ENCODE results near the gene TH. TPM values are rescaled to one million over a fixed set of nuclear protein-coding genes. Genes with fewer than 3 reads are reported as not detected.

The TH gene
- polyA plus RNA-seq, 1 of the 3 experiments (the other 2 are of a cell fraction): not detected

DNA sequence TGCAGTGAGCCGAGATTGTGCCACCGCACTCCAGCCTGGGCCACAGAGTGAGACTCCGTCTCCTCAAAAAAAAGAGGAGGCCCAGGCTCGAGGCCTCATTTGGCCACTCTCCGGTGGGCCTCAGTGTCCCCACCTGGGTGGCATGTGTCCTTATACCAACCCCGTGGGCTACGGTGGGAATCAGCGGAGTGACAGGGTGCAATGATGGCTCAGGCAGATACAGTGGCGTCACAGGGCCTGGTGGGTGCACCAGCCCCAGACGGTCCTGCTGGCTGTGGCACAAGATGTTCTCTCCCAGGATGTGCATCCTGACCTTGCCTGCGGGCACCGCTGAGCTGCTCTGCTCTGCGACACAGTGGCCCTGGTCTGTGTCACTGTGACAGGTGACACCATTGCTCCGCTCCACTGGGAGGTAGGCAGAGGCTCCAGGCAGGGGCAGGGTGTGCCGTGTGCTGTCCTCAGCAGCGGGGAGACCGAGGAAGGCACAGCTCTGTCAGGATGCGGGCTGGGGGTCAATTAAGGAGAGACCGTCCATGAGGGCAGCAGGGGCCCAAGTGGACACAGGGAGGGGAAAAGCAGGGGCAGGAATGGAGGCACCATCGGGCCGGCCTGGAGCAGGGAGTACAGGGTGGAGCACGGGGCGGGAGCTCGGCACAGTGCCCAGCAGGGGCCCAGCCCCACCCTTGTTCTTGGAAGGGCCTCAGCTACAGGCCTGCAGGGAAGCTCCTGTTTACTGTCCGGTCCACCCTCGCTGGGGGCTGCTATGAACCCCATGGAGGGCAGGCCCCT, 21.7 kb upstream of the TH start:
- DNase-seq: peak; percentile 87
- H3F3A ChIP-seq (replicated peaks; ENCODE audit: insufficient read depth): no peaks in the 10 kb centered on the region
- H3K27me3 ChIP-seq (ENCODE audit: insufficient read depth): no peaks in the 10 kb centered on the region
- no peaks in the 10 kb centered on the region for H3K36me3 ChIP-seq (replicated peaks in 1 of 2; ENCODE audit: control insufficient read depth in 1 of 2, insufficient read depth in 2 of 2, low read length in 1 of 2)
- H3K27ac ChIP-seq (ENCODE audit: low read depth in 2 of 2, low read length in 1 of 2): peak overlapping the region in 1 of 2 experiments; percentile 95; a peak in 3 of 4 replicates
- WGBS (ENCODE audit: low lambda C conversion rate): 23% methylated on average over 17 of the region's 26 CpGs
- no peak overlapping the region for H3K4me2 ChIP-seq
- ChIA-PET POLR2A (interaction anchor here (0.7 to 2.7 kb wide), 12 partner anchors 7 to 541 kb away, joined by 3 to 17 read pairs (median 5); partner anchors contain the start of genes MRPL23 and TSSC4), CTCF (interaction anchor here (0.6 to 5.7 kb wide), 27 partner anchors 7 to 694 kb away, joined by 3 to 138 read pairs (median 6); partner anchors contain the start of genes C11orf21, CD81, TH and TSPAN32)
- no peaks in the 10 kb centered on the region for H4K20me1 ChIP-seq (ENCODE audit: insufficient read depth)
- no peaks in the 10 kb centered on the region for H3K9me3 ChIP-seq
- no peaks in the 10 kb centered on the region for H3K9me2 ChIP-seq
- peaks cover 0 to 51% of the 10 kb centered on the region in 2 experiments; a peak in 1 of 4 replicates for H3K4me1 ChIP-seq (ENCODE audit: control insufficient read depth in 1 of 2, insufficient read depth in 2 of 2, low read depth in 1 of 2, low read length in 1 of 2)
- no peaks in the 10 kb centered on the region for H3K79me2 ChIP-seq (ENCODE audit: insufficient read depth)
- H2AFZ ChIP-seq (ENCODE audit: low read depth): no peak overlapping the region
- no peak overlapping the region; a peak in 1 of 4 replicates for H3K4me3 ChIP-seq (ENCODE audit: low read depth in 2 of 2, low read length in 1 of 2)
- H3K9ac ChIP-seq: no peak overlapping the region
- TF ChIP-seq, protein P1, sequence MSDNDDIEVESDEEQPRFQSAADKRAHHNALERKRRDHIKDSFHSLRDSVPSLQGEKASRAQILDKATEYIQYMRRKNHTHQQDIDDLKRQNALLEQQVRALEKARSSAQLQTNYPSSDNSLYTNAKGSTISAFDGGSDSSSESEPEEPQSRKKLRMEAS (IDR thresholded peaks at IDR 0.05; ENCODE audit: low read depth): no peak
- no peak for TF ChIP-seq RXRA (IDR thresholded peaks at IDR 0.05; ENCODE audit: borderline replicate concordance, low read depth)
- TF ChIP-seq, protein P2, sequence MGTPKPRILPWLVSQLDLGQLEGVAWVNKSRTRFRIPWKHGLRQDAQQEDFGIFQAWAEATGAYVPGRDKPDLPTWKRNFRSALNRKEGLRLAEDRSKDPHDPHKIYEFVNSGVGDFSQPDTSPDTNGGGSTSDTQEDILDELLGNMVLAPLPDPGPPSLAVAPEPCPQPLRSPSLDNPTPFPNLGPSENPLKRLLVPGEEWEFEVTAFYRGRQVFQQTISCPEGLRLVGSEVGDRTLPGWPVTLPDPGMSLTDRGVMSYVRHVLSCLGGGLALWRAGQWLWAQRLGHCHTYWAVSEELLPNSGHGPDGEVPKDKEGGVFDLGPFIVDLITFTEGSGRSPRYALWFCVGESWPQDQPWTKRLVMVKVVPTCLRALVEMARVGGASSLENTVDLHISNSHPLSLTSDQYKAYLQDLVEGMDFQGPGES (IDR thresholded peaks at IDR 0.05; ENCODE audit: low read depth, low read length): no peak
- TF ChIP-seq ELF1 (IDR thresholded peaks at IDR 0.05): no peak
- no peak for TF ChIP-seq RFX5 (IDR thresholded peaks at IDR 0.05; ENCODE audit: low read length)
- TF ChIP-seq RAD21 (IDR thresholded peaks at IDR 0.05; ENCODE audit: low read length): no peak
- no peak for TF ChIP-seq GABPA (IDR thresholded peaks at IDR 0.05; ENCODE audit: low read depth)
- TF ChIP-seq SMC3 (IDR thresholded peaks at IDR 0.05; ENCODE audit: low read depth, low read length): peak; percentile 8; the same call in 1 of the 2 replicates
- TF ChIP-seq RCOR1 (IDR thresholded peaks at IDR 0.05; ENCODE audit: low read length): peak; percentile 93; the same call in 1 of the 2 replicates
- TF ChIP-seq NRF1 (IDR thresholded peaks at IDR 0.05; ENCODE audit: low read depth, low read length): no peak
- TF ChIP-seq, protein P3, sequence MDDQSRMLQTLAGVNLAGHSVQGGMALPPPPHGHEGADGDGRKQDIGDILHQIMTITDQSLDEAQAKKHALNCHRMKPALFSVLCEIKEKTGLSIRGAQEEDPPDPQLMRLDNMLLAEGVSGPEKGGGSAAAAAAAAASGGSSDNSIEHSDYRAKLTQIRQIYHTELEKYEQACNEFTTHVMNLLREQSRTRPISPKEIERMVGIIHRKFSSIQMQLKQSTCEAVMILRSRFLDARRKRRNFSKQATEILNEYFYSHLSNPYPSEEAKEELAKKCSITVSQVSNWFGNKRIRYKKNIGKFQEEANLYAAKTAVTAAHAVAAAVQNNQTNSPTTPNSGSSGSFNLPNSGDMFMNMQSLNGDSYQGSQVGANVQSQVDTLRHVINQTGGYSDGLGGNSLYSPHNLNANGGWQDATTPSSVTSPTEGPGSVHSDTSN (IDR thresholded peaks at IDR 0.05): peak; percentile 33; the same call in 1 of the 2 replicates
- TF ChIP-seq, protein P4, sequence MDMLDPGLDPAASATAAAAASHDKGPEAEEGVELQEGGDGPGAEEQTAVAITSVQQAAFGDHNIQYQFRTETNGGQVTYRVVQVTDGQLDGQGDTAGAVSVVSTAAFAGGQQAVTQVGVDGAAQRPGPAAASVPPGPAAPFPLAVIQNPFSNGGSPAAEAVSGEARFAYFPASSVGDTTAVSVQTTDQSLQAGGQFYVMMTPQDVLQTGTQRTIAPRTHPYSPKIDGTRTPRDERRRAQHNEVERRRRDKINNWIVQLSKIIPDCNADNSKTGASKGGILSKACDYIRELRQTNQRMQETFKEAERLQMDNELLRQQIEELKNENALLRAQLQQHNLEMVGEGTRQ (IDR thresholded peaks at IDR 0.05; ENCODE audit: borderline replicate concordance, low read depth, low read length): no peak
- TF ChIP-seq YY1 (IDR thresholded peaks at IDR 0.05; ENCODE audit: low read depth): no peak
- no peak for TF ChIP-seq FOXM1 (IDR thresholded peaks at IDR 0.05; ENCODE audit: low read depth)
- peak; percentile 90 for TF ChIP-seq CHD2 (IDR thresholded peaks at IDR 0.05; ENCODE audit: low read length, partially characterized antibody)
- TF ChIP-seq EZH2phosphoT487 (IDR thresholded peaks at IDR 0.05; ENCODE audit: borderline replicate concordance, low read depth): no peak
- TF ChIP-seq JUND (IDR thresholded peaks at IDR 0.05): no peak
- TF ChIP-seq, protein P5, sequence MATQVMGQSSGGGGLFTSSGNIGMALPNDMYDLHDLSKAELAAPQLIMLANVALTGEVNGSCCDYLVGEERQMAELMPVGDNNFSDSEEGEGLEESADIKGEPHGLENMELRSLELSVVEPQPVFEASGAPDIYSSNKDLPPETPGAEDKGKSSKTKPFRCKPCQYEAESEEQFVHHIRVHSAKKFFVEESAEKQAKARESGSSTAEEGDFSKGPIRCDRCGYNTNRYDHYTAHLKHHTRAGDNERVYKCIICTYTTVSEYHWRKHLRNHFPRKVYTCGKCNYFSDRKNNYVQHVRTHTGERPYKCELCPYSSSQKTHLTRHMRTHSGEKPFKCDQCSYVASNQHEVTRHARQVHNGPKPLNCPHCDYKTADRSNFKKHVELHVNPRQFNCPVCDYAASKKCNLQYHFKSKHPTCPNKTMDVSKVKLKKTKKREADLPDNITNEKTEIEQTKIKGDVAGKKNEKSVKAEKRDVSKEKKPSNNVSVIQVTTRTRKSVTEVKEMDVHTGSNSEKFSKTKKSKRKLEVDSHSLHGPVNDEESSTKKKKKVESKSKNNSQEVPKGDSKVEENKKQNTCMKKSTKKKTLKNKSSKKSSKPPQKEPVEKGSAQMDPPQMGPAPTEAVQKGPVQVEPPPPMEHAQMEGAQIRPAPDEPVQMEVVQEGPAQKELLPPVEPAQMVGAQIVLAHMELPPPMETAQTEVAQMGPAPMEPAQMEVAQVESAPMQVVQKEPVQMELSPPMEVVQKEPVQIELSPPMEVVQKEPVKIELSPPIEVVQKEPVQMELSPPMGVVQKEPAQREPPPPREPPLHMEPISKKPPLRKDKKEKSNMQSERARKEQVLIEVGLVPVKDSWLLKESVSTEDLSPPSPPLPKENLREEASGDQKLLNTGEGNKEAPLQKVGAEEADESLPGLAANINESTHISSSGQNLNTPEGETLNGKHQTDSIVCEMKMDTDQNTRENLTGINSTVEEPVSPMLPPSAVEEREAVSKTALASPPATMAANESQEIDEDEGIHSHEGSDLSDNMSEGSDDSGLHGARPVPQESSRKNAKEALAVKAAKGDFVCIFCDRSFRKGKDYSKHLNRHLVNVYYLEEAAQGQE (IDR thresholded peaks at IDR 0.05; ENCODE audit: low read depth, low read length): no peak
- peak; percentile 69 for TF ChIP-seq TCF12 (IDR thresholded peaks at IDR 0.05)
- TF ChIP-seq POLR2AphosphoS5 (IDR thresholded peaks at IDR 0.05; ENCODE audit: low read depth, low read length): 0 out of 2 replicates have a peak, but pooled peaks have one; percentile 36
- no peak for TF ChIP-seq SIN3A (IDR thresholded peaks at IDR 0.05; ENCODE audit: borderline replicate concordance, low read depth, low read length)
- TF ChIP-seq, protein P6, sequence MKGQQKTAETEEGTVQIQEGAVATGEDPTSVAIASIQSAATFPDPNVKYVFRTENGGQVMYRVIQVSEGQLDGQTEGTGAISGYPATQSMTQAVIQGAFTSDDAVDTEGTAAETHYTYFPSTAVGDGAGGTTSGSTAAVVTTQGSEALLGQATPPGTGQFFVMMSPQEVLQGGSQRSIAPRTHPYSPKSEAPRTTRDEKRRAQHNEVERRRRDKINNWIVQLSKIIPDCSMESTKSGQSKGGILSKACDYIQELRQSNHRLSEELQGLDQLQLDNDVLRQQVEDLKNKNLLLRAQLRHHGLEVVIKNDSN (IDR thresholded peaks at IDR 0.05; ENCODE audit: borderline replicate concordance, low read depth): no peak
- TF ChIP-seq, protein P7, sequence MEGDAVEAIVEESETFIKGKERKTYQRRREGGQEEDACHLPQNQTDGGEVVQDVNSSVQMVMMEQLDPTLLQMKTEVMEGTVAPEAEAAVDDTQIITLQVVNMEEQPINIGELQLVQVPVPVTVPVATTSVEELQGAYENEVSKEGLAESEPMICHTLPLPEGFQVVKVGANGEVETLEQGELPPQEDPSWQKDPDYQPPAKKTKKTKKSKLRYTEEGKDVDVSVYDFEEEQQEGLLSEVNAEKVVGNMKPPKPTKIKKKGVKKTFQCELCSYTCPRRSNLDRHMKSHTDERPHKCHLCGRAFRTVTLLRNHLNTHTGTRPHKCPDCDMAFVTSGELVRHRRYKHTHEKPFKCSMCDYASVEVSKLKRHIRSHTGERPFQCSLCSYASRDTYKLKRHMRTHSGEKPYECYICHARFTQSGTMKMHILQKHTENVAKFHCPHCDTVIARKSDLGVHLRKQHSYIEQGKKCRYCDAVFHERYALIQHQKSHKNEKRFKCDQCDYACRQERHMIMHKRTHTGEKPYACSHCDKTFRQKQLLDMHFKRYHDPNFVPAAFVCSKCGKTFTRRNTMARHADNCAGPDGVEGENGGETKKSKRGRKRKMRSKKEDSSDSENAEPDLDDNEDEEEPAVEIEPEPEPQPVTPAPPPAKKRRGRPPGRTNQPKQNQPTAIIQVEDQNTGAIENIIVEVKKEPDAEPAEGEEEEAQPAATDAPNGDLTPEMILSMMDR (IDR thresholded peaks at IDR 0.05): no peak
